Lung (tissue), 12 donors: ENCODE results near the gene NRG3. TPM values are rescaled to one million over a fixed set of nuclear protein-coding genes. Genes with fewer than 3 reads are reported as not detected.

ENCODE experiments used
- ATAC-seq: fragments of 200-7000 bp; cut with Tn5 transposase; one replicate; pipeline ENCODE4 v1.9.1; 2020; ENCODE audit warnings: moderate number of reproducible peaks; ENCODE audit not compliant: insufficient read depth, low FRiP score
- DNase-seq, 3 donors: peaks; one replicate each; pipeline ENCODE4 v3.0.0-alpha.2; 2013 to 2017
- H3K27ac ChIP-seq, 2 donors: one replicate each; pipeline ENCODE4 v1.5.1; 2013; ENCODE audit warnings: mild to moderate bottlenecking in 2 of 2, moderate library complexity in 2 of 2, control low read depth in 1 of 2, inconsistent platforms in 1 of 2, low read depth in 1 of 2, low read length in 1 of 2
- H3K27me3 ChIP-seq, 3 donors: one replicate each; pipeline ENCODE4 v1.5.1; 2013; ENCODE audit warnings: low read length in 2 of 3; ENCODE audit not compliant: control insufficient read depth in 3 of 3, insufficient read depth in 3 of 3
- H3K36me3 ChIP-seq, 4 donors: one replicate each; pipeline ENCODE4 v1.5.1; 2013; ENCODE audit warnings: low read length in 4 of 4, mild to moderate bottlenecking in 1 of 4, moderate library complexity in 1 of 4; ENCODE audit not compliant: control insufficient read depth in 4 of 4, insufficient read depth in 4 of 4
- H3K4me1 ChIP-seq, 5 donors: one replicate each; pipeline ENCODE4 v1.5.1; 2013; ENCODE audit warnings: low read length in 5 of 5, mild to moderate bottlenecking in 2 of 5, moderate library complexity in 1 of 5; ENCODE audit not compliant: control insufficient read depth in 5 of 5, insufficient read depth in 5 of 5
- H3K4me3 ChIP-seq: one replicate; pipeline ENCODE4 v1.5.1; 2013; ENCODE audit warnings: mild to moderate bottlenecking, control low read depth, moderate library complexity
- H3K9ac ChIP-seq, 2 donors: one replicate each; pipeline ENCODE4 v1.5.1; 2013; ENCODE audit warnings: low read length in 2 of 2, control low read depth in 1 of 2; ENCODE audit not compliant: insufficient read depth in 1 of 2
- H3K9me3 ChIP-seq, 4 donors: one replicate each; pipeline ENCODE4 v1.5.1; 2013; ENCODE audit warnings: low read length in 3 of 4, mild to moderate bottlenecking in 1 of 4, moderate library complexity in 1 of 4; ENCODE audit not compliant: control insufficient read depth in 4 of 4, insufficient read depth in 3 of 4
- CTCF ChIP-seq: IDR thresholded peaks from 2 replicates; pipeline ENCODE4 v1.5.1; 2012; ENCODE audit warnings: mild to moderate bottlenecking; ENCODE audit errors: control extremely low read depth, extremely low read depth
- WGBS, 2 donors: extraction: QIAGEN DNeasy Blood & Tissue Kit; methylation state at CpG; one replicate each; pipeline ENCODE4 v1.1.7; 2013; 5-methylcytosine and 5-hydroxymethylcytosine counted together
- polyA plus RNA-seq, 2 donors: library from polyadenylated mRNA; stranded (reverse); fragments of 200-250 nt; gene quantifications; one replicate each; pipeline ENCODE4 v1.2.1, GENCODE V29; 2013
- total RNA-seq, 2 donors: library from RNA; depleted of rRNA in 1 of 2; stranded (reverse); fragments of >200 nt in 1 of 2; gene quantifications; one replicate each; pipeline ENCODE4 v1.2.1, GENCODE V29; 2014 to 2021
- donor health status: control.
- donor health status: control.
- donor health status: Bipolar disorder and iron deficiency.
- donor health status: healthy.
- donor health status: DM: yes; HTN: yes; CAD: no.

The NRG3 gene
- total and polyA plus RNA-seq, 4 donors = 0.49 to 2.0 (median 0.84) TPM

- H3K4me1 ChIP-seq = no peaks in the 10 kb centered on the region
- no peak for DNase-seq
- no peaks in the 10 kb centered on the region for H3K36me3 ChIP-seq
- no peak for TF ChIP-seq CTCF
- no peak overlapping the region for H3K27ac ChIP-seq
- WGBS, 2 donors = 71 to 76% methylated on average over 2 of the region's 2 CpGs
- H3K9ac ChIP-seq = no peak overlapping the region
- H3K27me3 ChIP-seq = no peaks in the 10 kb centered on the region
- ATAC-seq = no peak
- no peak overlapping the region for H3K4me3 ChIP-seq
- no peaks in the 10 kb centered on the region for H3K9me3 ChIP-seq
These were observed 699.1 kb downstream of the NRG3 start for GRCh38 chr10:82574081-82574480.

GRCh38 chr10:82575318-82575717 is 700.3 kb downstream of the NRG3 start:
- no peak overlapping the region for H3K27ac ChIP-seq
- 71 to 74% methylated on average over 3 of the region's 3 CpGs for WGBS, 2 donors
- TF ChIP-seq CTCF = no peak

GRCh38 chr10:82576093-82576492 is 701.1 kb downstream of the NRG3 start:
- Histone ChIP-seq H3K4me1 (no peaks in the 10 kb centered on the region), H3K36me3 (no peaks in the 10 kb centered on the region), H3K9me3 (no peaks in the 10 kb centered on the region)

More at GRCh38 chr10:82575318-82575717, 700.3 kb downstream of the NRG3 start:
- ATAC-seq (no peak), DNase-seq (no peak)
- H3K9me3 ChIP-seq = no peaks in the 10 kb centered on the region
- no peaks in the 10 kb centered on the region for H3K36me3 ChIP-seq
- no peaks in the 10 kb centered on the region for H3K4me1 ChIP-seq
- no peak overlapping the region for H3K9ac ChIP-seq
- no peak overlapping the region for H3K4me3 ChIP-seq
- no peaks in the 10 kb centered on the region for H3K27me3 ChIP-seq

More at GRCh38 chr10:82576093-82576492, 701.1 kb downstream of the NRG3 start:
- no peak overlapping the region for H3K9ac ChIP-seq
- ATAC-seq (no peak), DNase-seq (no peak)
- no peak overlapping the region for H3K27ac ChIP-seq
- no peak overlapping the region for H3K4me3 ChIP-seq
- no peaks in the 10 kb centered on the region for H3K27me3 ChIP-seq
- no peak for TF ChIP-seq CTCF
